ENCODE data around the gene CITED2.

CITED2 gene

DNA sequence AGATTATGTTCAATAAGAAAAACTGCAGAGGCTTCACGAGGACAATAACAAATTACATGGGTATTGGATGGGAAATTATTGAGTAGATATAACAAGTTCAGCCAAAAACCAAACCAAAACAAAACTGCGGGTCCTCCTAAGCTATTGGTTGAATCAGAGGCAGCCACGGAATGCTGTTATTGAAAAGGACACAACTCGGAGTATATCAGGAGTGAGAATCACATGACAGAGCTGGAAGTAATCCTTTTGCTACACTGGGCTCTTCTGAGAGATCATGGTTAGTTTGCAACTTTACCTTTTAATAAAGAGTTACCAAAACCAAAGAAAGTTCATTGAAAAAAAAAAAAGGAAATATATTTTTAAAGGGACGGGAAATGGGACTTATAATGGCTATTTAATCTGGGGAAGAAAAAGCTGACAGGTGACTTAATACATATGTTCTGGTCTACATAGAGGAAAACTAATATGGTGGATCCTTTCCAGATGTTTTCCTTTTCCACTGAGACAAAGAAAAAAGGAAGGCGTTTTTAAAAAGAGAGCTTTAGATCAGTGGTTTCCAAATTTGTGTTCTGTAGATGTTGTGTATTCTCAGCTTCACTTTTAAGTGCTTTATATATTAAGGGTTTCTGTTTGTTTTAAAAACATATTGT, 6.9 kb upstream of the CITED2 start:
- ATAC-seq (no peak), DNase-seq (no peak)

DNA sequence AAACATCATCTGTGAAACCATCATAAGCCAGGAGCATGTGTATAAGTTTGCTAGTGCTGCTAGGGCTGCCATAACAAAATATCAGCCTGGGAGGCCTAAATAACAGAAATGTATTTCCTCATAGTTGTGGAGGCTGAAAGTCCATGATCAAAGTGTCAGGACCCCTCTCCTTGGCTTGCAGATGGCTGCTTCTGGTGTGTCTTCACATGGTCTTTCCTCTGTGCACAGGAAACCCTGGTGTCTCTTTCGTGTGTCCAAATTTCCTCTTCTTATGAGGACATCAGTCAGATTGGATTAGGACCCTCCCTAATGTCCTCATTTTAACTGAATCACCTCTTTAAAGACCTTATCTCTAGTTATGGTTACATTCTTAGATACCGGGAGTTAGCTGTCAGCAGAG, 6.2 kb upstream of the CITED2 start:
- ATAC-seq = no peak
- DNase-seq = no peak

DNA sequence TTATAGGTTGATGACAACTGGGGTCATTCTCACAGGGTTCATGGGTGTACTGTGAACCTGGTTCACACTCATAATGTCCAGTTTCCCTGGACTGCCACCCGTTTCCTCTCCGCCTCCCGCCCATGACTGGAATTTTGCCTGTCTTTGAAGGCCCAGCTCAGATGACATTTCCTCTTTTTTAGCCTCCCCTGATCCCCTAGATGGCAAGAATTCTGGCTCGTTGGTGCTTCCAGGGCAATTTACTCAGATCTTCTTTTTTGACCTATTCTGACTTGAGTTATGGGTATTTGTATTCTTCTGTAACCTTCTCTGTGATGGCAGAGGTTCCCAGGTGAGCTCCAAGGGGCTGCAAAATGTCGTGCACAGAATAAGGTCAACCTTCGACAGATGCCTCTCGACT, 5.7 kb upstream of the CITED2 start:
- no peak for ATAC-seq
- DNase-seq = no peak

DNA sequence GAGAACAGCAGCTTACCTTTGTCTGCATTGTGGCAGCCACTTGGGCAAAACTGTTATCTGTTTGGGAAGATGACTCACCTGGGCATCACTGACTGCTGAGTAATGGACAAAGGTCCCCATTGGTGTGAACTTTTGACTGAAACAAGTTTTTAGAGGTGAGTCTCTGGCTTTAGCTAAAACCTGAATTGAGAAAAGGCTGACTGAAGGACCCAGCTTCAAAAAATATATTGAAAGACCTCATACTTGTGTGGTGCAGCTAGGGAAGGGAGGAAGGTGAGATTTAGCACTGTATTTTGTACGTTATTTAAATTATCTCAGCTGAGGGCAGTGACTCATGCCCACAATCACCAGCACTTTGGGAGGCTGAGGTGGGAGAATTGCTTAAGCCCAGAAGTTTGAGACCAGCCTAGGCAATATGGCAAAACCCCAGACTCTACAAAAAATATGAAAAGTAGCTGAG, 4.5 kb upstream of the CITED2 start:
- no peak for ATAC-seq

DNA sequence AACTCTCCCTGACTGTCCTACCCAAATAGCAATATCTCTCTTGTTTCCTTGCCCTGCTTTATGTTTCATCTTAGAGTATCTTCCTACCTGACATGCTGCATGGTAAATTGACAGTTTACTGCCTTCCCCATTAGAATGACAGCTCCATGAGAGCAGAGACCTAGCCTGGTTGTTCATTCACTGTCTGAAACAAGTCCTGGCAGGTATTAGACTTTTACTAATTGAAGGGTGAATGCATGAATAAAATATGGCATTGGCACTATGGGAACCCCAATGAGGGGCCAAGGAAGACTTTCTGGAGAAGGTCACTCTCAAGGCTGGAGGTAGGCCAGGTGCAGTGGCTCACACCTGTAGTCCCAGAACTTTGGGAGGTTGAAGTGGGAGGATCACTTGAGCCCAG, 3.8 kb upstream of the CITED2 start:
- DNase-seq (no peak), ATAC-seq (no peak)

More for the DNA sequence above, 4.5 kb upstream of the CITED2 start:
- DNase-seq = no peak

DNA sequence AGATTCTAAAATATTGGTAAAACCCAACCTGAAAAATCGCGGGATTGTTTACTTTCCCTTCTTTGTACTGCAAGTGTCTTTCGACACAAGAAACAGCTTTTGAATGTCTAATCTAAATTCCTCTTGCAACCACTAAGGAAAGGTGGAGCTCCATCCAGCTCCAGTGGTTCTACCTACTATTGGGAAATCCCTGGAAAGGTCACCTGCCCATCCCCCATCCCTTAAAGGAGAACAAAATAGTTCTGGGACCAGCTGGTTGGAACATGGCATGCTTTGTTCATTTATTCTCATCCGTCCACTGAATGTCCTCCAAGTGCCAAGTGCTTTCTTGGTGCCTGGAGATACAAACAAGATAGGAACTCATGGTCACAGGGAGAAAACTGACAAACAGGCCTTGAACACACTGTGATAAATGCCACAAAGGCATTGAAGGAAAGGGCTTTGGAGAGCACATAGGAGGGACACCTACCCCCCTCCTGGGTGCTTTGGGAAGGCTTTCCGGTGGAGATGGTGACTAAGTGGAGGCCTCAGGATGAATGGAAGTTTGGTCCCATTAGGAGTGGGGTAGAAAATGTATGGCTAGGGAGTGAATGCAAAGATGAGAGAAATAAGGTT, 2.3 kb upstream of the CITED2 start:
- no peak for ATAC-seq
- DNase-seq = no peak

DNA sequence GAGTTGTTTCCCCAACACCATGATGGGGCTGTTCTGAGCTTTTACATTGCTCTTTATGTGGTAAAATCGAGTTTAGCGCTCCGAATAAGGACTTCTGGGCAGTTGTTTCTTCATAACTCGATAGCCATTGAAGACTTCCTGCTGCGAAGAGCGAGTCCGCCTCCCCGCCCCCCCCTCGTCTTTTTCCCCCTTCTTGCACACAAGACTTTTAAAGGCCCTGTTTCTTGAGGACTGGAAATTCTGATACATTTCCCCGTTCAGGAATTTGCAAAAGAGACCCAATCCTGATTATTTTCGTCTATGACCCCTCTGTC, 1.5 kb upstream of the CITED2 start:
- DNase-seq = peak; percentile 27
- no peak for ATAC-seq

DNA sequence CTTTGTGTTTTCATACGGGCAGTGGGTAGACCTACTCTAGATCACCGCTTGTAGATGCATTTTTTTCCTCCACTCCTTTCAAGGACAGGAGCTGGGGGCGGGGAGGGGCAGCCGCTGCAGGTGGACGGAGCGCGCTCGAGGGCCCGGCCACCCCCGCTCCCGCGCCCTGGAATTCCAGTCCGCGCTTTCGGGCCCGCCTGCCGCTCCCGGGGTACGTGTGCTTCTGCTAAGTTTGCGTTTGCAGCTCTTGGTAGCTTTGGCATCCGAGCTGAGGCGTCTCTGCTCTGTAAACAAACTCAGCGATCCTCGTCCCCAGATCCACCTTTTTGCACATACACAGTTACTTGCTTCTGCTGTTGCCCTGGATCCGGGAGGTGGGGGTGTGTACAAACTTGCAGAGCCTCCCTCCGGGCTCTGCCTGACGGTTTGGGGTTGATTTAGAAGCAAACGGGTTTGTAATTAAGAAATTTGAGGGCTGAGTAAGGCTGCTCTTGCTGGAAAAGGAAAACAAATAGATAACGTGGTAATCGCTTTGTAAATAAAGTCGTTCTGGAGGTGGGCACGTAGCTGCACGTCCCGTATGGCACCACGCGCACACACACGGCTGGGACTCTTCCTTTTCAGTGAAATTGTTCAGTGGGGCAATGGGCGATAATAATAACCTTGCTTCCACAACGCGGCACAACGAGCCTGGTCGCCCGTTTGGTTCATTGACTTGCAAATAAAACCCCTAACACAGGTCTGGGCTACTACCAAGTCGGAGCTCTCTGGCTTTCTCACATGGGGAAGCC, 973 bp upstream of the CITED2 start:
- DNase-seq = peak; percentile 87
- ATAC-seq = peak; percentile 47

DNA sequence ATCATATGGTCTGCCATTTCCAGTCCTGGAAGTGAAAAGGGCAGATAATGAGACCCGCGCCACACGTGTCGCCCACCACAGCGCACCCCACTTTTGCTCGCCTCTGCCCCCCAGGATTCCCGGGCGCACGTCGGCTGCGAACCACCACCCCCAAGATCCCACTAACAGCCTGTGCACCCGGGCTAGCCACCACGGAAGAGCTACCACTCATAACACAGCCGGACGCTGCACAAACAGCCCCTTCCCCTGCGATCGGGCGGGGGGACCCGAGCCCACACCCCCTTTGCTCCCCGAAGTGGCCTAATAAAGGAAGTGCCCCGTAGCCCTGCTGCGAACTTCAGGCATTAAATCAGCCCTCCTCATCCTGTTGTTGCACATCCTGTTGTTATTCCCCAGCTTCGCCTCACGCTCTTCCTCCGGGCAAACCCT, 506 bp downstream of the CITED2 start:
- DNase-seq (no peak), ATAC-seq (no peak)

DNA sequence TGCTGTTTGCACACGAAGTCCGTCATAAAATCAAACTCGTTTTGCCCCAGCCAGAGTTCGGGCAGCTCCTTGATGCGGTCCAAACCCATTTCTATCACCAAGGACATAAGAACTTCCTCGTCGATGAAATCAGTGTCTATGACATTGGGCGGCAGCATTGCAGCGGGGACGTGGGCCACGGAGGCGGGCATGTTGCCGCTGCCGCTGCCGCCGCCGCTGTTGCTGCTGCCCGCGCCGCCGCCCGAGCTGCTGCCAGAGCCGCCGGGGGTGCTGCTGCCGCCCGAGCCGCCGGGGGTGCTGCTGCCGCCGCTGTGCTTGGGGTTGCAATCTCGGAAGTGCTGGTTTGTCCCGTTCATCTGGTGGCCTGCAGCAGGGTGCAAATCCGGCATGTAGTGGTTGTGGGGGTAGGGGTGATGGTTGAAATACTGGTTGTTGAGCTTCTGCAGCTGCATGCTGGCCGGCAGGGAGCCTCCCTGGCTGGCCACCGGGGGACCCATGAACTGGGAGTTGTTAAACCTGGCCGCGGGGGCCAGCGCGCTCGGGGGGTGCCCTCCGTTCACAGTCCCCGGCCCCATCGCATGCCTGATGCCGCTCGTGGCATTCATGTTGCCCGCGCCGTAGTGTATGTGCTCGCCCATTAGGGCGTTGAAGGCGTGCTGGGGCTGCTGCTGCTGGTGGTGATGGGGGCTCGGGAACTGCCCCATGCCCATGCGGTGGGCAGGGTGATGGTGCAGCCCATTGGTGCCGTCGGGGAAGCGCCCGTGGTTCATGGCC, 1.1 kb downstream of the CITED2 start:
- peak; percentile 75 for DNase-seq

DNA sequence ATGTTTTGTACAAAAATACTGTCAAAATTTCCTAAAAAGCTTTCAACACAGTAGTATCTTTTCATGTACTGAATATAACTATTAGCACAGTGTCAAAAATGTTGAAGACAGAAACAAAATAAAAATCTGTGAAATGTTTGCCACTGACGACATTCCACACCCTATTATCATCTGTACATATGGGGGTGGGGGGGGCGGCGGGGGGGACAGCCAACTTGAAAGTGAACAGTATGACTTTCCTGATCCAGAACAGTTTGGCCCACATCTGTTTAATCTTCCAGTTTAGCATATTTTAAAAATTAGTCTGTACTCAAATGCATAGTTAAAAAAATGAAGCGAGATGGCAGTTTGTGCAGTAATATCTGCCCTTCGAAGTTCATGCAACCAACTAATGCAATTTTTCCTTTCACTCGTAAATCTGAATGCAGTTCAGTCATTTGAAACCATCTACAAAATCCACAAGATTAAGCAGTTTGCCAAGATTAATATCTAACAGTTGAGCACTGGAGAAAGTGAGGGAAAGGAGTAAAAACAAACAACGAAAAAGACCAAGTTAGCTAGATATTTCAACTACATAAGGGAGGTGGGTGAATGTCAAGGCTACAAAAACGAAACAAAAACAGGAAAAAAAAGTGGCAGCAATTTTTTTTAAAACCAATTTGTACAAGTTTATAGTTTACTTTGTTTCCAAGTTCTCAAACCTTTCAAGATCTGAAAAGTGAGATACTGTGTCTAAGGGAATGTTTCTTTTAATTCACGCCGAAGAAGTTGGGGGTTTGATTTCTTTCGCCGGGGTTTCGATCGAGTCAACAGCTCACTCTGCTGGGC, 1.9 kb downstream of the CITED2 start:
- DNase-seq = no peak

More for the DNA sequence above, 1.1 kb downstream of the CITED2 start:
- peak; percentile 19 for ATAC-seq

DNA sequence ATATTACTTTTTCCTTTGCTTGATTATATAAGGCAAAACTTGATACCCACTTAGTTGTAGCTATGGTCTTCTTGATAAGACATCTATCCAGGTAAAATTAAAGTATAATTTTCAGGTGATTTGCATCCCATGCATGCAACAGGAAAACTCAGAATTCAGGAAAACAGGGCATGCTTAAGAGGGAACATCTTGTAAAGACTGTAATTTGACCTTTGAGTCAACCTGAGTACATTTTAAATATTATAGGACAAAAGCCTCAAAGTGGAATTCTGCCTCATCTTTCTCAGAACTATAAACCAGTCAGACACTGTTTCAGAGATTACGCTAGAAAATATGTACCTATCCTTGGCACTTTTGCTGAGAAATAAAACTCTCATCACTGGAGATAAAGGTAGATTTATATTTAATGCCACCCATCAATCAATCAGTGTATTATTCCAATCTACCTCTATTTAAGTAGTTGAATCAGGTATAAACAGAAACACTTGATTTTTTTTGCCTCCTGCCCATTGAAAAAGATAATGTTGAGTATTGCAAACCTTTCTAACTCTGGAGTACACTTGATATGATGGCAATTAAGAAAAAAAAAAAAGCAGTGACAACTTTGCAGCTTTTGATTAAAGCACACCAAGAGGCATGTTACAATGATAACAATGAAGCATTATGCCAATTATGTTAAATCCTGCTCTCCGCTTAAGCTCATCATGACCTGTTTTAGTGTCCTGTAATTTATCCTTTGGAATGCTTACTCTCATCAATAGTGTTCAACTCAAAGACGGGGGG, 2.8 kb downstream of the CITED2 start:
- ATAC-seq (no peak), DNase-seq (no peak)

More for the DNA sequence above, 1.9 kb downstream of the CITED2 start:
- no peak for ATAC-seq

DNA sequence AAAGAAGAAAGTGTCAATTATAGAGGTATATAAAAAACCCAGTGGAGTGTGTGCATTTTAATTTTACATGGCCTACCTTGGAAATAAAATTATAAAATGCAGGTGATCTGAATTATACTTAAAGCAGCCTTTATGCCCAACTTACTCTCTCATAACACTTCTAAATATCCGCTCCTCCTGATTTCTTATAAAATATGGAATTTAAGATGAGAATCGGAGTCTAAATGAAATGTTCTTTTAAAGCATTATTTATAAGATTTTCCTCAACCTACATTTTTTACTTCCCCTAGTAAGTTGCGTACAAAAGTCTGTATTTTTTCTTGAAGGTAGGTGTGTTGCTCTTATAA, 3.5 kb downstream of the CITED2 start:
- DNase-seq (no peak), ATAC-seq (no peak)

DNA sequence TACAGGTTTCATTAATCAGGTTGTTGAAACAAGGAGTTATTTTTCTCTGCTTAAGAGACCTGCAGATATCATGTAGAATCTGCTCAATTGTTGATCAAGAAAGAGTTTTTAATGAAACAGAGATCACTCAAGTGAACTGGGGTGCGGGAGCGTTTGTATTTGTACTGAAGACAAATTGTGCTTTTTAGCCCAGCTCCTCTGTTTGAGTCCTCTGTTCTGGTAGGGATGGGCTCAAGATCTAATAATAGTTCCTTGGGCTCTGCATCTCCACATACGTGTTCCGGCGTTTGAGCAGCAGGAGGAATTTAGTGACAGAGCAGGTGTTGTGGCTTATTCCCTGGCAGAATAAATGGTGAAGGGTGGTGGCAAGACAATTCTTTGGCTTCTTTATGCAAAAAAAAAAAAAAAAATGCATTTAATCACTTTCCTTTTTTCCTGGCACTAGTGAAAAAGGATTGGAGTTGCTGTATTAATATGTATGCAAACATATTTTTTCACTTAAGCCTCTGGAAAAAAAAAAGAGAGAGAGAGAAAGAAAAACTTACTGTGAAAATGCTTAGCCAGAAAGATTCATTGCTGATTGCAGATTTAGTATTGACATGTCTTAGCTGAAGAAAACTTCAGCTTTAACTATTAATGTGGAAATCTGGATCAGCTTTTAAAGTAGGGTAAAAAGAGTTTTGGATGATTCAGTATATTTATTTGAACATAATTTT, 4.0 kb downstream of the CITED2 start:
- DNase-seq (no peak), ATAC-seq (no peak)

DNA sequence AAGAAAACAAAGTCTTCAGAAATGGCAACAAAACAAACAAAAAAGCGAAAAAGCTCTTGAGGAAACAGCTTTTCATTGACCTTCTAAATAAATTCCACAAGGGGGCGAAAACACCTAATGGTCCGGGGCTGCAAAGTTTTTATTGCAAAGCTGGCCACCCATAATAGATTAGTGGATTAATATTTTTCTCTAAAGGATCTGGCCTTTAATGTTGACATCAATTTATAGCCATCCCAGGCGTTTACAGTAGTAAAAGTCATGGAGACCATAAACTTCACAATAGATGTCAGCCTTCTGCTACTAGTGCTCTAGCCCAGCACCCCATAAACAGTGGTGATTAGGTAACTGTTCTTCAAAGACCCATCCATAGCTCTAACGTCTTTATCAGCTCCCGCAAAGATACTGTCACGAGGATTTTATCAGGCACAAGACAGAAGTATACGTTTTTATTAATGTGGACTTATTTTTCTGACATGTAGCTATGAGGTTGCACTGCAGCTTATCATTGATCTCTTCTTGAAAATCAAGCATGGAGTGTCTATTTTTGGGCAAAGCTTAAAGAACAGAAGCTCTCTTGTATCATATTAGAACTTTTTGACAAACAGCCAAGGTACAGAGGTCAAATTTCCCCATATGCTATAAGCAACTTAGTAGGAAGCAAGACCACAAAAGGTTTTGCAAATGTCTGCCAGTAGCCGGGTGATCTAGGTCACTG, 4.7 kb downstream of the CITED2 start:
- DNase-seq = no peak
- no peak for ATAC-seq

DNA sequence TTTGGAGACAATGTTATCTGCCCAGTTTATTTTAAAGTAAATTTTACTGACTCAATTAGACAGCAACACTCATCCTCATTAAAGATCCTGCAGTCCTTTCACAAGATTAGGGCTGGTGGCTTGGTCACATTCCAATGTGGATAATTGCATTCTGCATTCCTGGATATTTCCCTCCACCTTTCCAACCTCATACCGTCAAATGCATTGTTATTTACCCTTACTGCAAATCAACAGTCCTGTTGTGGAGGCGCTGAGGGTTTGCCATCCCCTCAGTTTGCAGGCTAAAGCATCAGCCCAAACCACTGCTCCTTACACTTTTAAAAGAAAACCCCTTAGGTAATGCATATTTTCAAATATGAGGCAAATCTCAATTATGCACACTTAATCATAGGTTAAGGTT, 5.4 kb downstream of the CITED2 start:
- DNase-seq (no peak), ATAC-seq (no peak)

DNA sequence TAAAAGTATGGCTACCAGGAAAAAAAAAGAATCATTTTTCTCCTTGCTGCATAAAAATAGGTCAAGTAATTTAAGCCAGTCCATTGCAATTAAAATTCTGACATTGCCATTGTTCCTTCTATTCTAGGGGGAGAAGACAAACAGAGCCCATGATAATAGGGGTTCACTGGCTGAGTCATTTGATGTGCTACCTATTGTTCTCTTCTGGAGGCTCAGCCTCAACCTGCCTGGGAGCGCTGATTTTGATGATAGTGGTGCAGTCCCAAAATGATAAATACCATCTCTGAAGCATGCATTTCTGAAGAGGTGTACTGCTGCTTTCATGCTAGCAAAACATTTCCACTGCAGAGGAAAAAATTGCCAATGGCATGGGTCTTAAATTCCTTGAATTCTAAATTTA, 5.8 kb downstream of the CITED2 start:
- DNase-seq (no peak), ATAC-seq (no peak)

DNA sequence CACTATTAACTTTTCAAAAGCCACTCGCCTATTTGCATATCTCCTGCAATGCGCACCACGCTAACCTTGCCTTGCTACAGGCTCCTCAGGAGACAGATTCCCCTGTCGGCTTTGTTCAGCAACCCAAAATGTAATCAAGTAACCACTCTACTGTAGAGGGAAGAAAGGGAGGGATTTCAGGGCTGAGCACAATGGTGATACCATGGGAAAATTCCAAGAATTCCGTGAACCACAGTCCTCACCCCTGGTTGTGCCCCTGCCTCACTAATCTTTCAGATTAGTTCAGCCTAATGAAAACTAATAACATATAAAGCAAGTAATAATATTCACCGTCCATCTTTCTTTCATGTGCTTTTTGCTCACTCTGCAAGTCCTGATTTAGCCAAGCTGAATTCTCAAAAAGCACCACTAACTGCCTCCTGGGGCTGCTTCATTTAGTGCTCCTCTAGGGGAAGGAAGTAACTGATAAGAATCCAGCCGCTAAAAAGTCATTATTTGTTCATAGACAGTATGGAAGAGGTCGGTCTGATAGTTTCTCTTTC, 6.6 kb downstream of the CITED2 start:
- no peak for ATAC-seq

DNA sequence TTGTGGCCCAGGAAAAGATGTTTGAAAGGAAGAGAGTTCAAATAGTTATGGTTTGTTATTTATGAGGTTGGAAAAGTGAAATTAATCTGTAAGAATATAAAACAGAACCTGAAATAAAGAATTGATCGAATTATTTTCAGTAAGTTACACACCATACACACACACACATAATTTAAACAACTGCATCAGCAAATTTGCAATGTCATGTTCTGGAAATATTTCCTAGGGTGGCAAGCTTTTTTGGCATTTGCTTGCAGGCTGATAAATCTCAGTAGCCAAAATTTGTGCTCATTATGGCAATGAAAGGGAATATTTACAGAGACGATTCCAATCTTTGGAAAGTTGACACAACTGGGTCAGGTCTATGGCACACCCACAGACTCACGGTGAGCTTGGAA, 9.5 kb downstream of the CITED2 start:
- ATAC-seq = no peak

More for the DNA sequence above, 6.6 kb downstream of the CITED2 start:
- DNase-seq = no peak

More for the DNA sequence above, 9.5 kb downstream of the CITED2 start:
- DNase-seq = no peak

Measured in stimulated activated naive CD8-positive, alpha-beta T cell treated with anti-CD3 and anti-CD28 coated beads, Interleukin-15, Interleukin-2, amounts not matched to agents 100 U/mL and 50 U/mL, for 24 hours (primary cell).